Measurements from ENCODE around the gene NAT10. TPM values are rescaled to one million over a fixed set of nuclear protein-coding genes. Genes with fewer than 3 reads are reported as not detected.

Gene NAT10
- total RNA-seq, 1 donor from 2014 or later: 63.5 TPM

DNA sequence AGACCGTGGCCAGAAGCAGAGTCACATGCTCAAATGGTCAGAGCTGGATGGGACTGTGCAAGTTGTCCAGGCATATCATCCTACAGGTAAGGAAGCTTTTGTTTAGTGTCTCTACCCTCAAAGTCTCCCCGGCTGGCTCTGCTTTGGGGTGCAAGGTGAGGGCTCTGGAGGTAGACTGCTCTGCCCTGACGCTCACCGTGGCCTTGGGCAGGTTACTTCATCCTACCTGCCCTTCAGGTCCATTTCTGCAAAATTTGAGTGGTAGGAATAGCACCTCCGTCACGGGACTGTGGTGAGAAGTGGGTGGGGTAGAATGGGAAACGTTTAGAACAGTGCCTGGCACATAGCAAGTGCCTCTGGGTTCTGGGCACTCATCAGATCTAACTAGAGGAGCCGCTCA lies 42.2 kb downstream of the NAT10 start:
- no peak overlapping the region for H3K27ac Mint-ChIP-seq
- no peaks in the 10 kb centered on the region for H3K27me3 Mint-ChIP-seq

GRCh38 chr11:34148504-34149165 lies 43.2 kb downstream of the NAT10 start:
- Mint-ChIP-seq H3K27ac (peak overlapping the region; percentile 71), H3K36me3 (peaks cover 29% of the 10 kb centered on the region), H3K4me3 (peak overlapping the region; percentile 14), H3K9me3 (no peaks in the 10 kb centered on the region), H3K27me3 (no peaks in the 10 kb centered on the region), H3K4me1 (ENCODE audit: unreplicated experiment) (peaks cover 25% of the 10 kb centered on the region)
- TF ChIP-seq, protein P1, sequence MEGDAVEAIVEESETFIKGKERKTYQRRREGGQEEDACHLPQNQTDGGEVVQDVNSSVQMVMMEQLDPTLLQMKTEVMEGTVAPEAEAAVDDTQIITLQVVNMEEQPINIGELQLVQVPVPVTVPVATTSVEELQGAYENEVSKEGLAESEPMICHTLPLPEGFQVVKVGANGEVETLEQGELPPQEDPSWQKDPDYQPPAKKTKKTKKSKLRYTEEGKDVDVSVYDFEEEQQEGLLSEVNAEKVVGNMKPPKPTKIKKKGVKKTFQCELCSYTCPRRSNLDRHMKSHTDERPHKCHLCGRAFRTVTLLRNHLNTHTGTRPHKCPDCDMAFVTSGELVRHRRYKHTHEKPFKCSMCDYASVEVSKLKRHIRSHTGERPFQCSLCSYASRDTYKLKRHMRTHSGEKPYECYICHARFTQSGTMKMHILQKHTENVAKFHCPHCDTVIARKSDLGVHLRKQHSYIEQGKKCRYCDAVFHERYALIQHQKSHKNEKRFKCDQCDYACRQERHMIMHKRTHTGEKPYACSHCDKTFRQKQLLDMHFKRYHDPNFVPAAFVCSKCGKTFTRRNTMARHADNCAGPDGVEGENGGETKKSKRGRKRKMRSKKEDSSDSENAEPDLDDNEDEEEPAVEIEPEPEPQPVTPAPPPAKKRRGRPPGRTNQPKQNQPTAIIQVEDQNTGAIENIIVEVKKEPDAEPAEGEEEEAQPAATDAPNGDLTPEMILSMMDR (conservative IDR thresholded peaks at IDR 0.05): no peak
- DNase-seq (ENCODE audit: extremely low spot score, unreplicated experiment): no peak

More for the DNA sequence above, 42.2 kb downstream of the NAT10 start:
- Mint-ChIP-seq H3K4me1 (ENCODE audit: unreplicated experiment) (peaks cover 25% of the 10 kb centered on the region), H3K4me3 (no peak overlapping the region), H3K9me3 (no peaks in the 10 kb centered on the region), H3K36me3 (peaks cover 33% of the 10 kb centered on the region)
- TF ChIP-seq, protein P1 (conservative IDR thresholded peaks at IDR 0.05): no peak
- no peak for DNase-seq (ENCODE audit: extremely low spot score, unreplicated experiment)

DNA sequence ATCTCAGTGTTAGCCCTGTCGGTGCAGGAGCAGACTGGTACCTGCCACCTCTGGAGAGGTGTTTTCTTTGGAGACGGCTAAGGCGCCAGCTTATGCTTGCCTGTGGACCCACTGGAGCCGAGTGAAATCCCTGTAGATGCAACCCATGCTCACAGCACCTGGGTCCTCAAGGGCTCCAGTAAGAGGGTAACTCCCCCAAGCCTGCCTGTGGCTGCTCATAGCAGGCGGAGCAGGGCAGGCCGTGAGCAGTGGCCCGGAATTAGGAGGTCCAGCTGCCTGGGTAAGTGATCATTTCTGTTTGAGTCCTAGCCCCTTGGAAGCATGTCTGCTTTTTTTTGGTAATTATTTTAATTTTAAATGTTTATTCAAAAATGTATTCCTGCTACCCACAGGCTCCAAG lies 43.8 kb downstream of the NAT10 start:
- Mint-ChIP-seq H3K4me1 (ENCODE audit: unreplicated experiment) (peaks cover 25% of the 10 kb centered on the region), H3K36me3 (peaks cover 29% of the 10 kb centered on the region), H3K4me3 (no peak overlapping the region), H3K9me3 (no peaks in the 10 kb centered on the region), H3K27me3 (no peaks in the 10 kb centered on the region), H3K27ac (peak overlapping the region; percentile 71)
- no peak for DNase-seq (ENCODE audit: extremely low spot score, unreplicated experiment)
- TF ChIP-seq, protein P1 (conservative IDR thresholded peaks at IDR 0.05): no peak

DNA sequence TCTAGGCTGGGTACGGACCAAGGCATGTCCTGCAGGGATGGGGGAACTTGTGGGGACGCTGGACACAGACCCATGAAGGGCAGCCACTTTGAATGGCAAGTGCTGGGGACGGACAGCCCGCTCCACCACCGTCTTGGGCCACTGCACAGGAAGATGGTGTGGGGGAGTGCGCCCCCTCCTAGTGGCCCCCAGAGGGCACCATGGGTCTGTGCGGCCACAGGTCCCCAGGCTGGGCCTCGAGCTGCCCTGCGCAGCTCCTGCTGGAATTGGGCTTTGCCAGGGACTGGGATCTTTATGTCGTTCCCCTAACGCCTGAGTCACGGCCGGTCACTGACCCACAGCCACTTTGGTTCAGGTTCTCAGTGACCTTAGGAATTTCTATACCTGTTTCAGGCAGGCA lies 44.4 kb downstream of the NAT10 start:
- H3K9me3 Mint-ChIP-seq: no peaks in the 10 kb centered on the region
- TF ChIP-seq, protein P1 (conservative IDR thresholded peaks at IDR 0.05): peak; percentile 63
- peaks cover 25% of the 10 kb centered on the region for H3K4me1 Mint-ChIP-seq (ENCODE audit: unreplicated experiment)
- H3K27ac Mint-ChIP-seq: no peak overlapping the region
- H3K27me3 Mint-ChIP-seq: no peaks in the 10 kb centered on the region
- DNase-seq (ENCODE audit: extremely low spot score, unreplicated experiment): no peak
- peaks cover 29% of the 10 kb centered on the region for H3K36me3 Mint-ChIP-seq
- H3K4me3 Mint-ChIP-seq: no peak overlapping the region

GRCh38 chr11:34150494-34151151 lies 45.2 kb downstream of the NAT10 start:
- H3K36me3 Mint-ChIP-seq: peaks cover 25% of the 10 kb centered on the region
- no peaks in the 10 kb centered on the region for H3K27me3 Mint-ChIP-seq
- H3K9me3 Mint-ChIP-seq: no peaks in the 10 kb centered on the region

More at GRCh38 chr11:34150494-34151151, 45.2 kb downstream of the NAT10 start:
- DNase-seq (ENCODE audit: extremely low spot score, unreplicated experiment): no peak
- no peak overlapping the region for H3K4me3 Mint-ChIP-seq
- TF ChIP-seq, protein P1 (conservative IDR thresholded peaks at IDR 0.05): no peak
- peak overlapping the region; percentile 31 for H3K27ac Mint-ChIP-seq
- peaks cover 25% of the 10 kb centered on the region for H3K4me1 Mint-ChIP-seq (ENCODE audit: unreplicated experiment)

Measured in type B pancreatic cell (in vitro differentiated cells).